ENCODE results near the gene MACROH2A1. TPM values are rescaled to one million over a fixed set of nuclear protein-coding genes. Genes with fewer than 3 reads are reported as not detected.

The MACROH2A1 gene
- total and polyA plus RNA-seq, 2 experiments from 2014 or later, result 64.9 to 81.6 TPM

DNA sequence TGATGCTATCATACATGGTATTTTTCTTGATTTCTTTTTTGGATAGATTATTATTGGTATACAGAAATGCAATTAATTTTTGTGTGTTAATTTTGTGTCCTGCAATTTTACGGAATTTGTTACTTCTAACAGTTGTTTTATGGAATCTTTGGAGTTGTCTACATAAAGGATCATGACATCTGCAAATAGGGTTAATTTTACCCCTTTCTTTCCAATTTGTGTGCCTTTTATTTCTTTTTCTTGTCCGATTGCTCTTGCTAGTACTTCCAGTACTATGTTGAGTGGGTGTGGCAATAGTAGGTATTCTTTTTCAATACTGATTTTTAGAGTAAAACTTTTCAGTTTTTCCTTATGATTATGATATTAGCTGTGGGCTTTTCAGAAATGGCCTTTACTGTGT, 111.5 kb downstream of the MACROH2A1 start (continued):
- TF ChIP-seq ETS1 (IDR thresholded peaks at IDR 0.05) (no peak), CREB1 (CRISPR knock-in tag; IDR thresholded peaks at IDR 0.05; ENCODE audit: low read depth) (no peak), EZH2 (IDR thresholded peaks at IDR 0.05; ENCODE audit: low read depth, unreplicated experiment) (no peak), NANOG (IDR thresholded peaks at IDR 0.05; ENCODE audit: borderline replicate concordance) (no peak), JUNB (IDR thresholded peaks at IDR 0.05; ENCODE audit: unreplicated experiment) (no peak), CTCF (conservative IDR thresholded peaks at IDR 0.05; ENCODE audit: low read depth in 2 of 2) (no peak), ZNF114 (CRISPR knock-in tag; IDR thresholded peaks at IDR 0.05) (no peak), POLR2AphosphoS5 (IDR thresholded peaks at IDR 0.05; ENCODE audit: low read depth) (no peak)

Small RNAs within 50 kb of the gene (small RNA-seq; reads per million reads assigned to genes)
- gene DCANP1 (ENCODE audit: low replicate concordance), result not detected

Other genes starting within 250 kb of the MACROH2A1 start
- not detected in 2 replicates for gene DCANP1, start 48.1 kb upstream of the MACROH2A1 start, total RNA-seq (2014; rRNA removed; shearing (Covaris generic))
- gene DCANP1, start 48.1 kb upstream of the MACROH2A1 start, polyA plus RNA-seq (2016; fragmentation: Nextera tagmentation; extraction: Ambion mirVana), result not detected in 2 replicates
- not detected in 2 replicates for gene TIFAB, start 53.1 kb upstream of the MACROH2A1 start, total RNA-seq (2014; rRNA removed; shearing (Covaris generic))
- gene TIFAB, start 53.1 kb upstream of the MACROH2A1 start, polyA plus RNA-seq (2016; fragmentation: Nextera tagmentation; extraction: Ambion mirVana), result not detected in 2 replicates
- gene NEUROG1, start 136.7 kb upstream of the MACROH2A1 start, total RNA-seq (2014; rRNA removed; shearing (Covaris generic)), result not detected in 2 replicates
- 0.16 TPM in 1 of 2 replicates, not detected in the other for gene NEUROG1, start 136.7 kb upstream of the MACROH2A1 start, polyA plus RNA-seq (2016; fragmentation: Nextera tagmentation; extraction: Ambion mirVana)
- not detected in 2 replicates for gene CXCL14, start 179.8 kb upstream of the MACROH2A1 start, total RNA-seq (2014; rRNA removed; shearing (Covaris generic))
- gene CXCL14, start 179.8 kb upstream of the MACROH2A1 start, polyA plus RNA-seq (2016; fragmentation: Nextera tagmentation; extraction: Ambion mirVana), result 1.7 TPM in 2 replicates

Data from GM23338 (cell line).